HepG2 (cell line): ENCODE data around the gene DYRK2. TPM values are rescaled to one million over a fixed set of nuclear protein-coding genes. Genes with fewer than 3 reads are reported as not detected.

Experiments
- ATAC-seq: fragments of 200-7000 bp; cut with Tn5 transposase; 3 replicates; pipeline ENCODE4 v1.9.1; 2020; ENCODE audit warnings: mild to moderate bottlenecking, moderate library complexity
- BruUV-seq: library from RNA; stranded (reverse); fragments of 400-500 nt; replicated peaks from 2 replicates; lab custom pipeline; 2021; lab: Mats Ljungman, UMichigan
- CTCF ChIA-PET: fragments of 300-600 bp; formaldehyde crosslinking; extraction: SDS; loops from one replicate; lab custom pipeline; 2021; ENCODE audit warnings: low total read pairs, inconsistent platforms, low intra/inter-chr PET ratio; lab: Yijun Ruan, JAX
- POLR2A ChIA-PET: fragments of 350-600 bp; sonication (Branson Sonifier 250); formaldehyde crosslinking; loops from one replicate; lab custom pipeline; 2020; ENCODE audit warnings: antibody characterized with exemption, inconsistent platforms; lab: Yijun Ruan, JAX
- DNase-seq: peaks from one replicate; pipeline ENCODE4 v3.0.0-alpha.2; 2015; ENCODE audit warnings: low spot score
- FAIRE-seq: peaks from 3 replicates; lab custom pipeline; 2011; peaks lifted over from hg19 to GRCh38; lab: Jason Lieb, UNC
- H2AFZ ChIP-seq: one replicate; pipeline ENCODE4 v1.6.1; 2011; ENCODE audit warnings: low read length, inconsistent platforms
- H3K27ac ChIP-seq: fragments of 300-600 bp; 3 replicates; pipeline ENCODE4 v1.8.0; 2011; ENCODE audit warnings: mixed run types, mild to moderate bottlenecking, mixed read lengths, low read length, inconsistent platforms; ENCODE audit not compliant: insufficient read depth; ENCODE audit errors: extremely low read length
- H3K27me3 ChIP-seq, 2 experiments: fragments of 200-600 bp in 1 of 2; 2 replicates in 1 of 2; 3 replicates in 1 of 2; pipeline versions ENCODE4 v1.6.0 to v1.8.0; 2011; ENCODE audit warnings: low read length in 2 of 2, mild to moderate bottlenecking in 2 of 2, moderate library complexity in 2 of 2, inconsistent platforms in 1 of 2; ENCODE audit not compliant: insufficient read depth in 2 of 2, control insufficient read depth in 1 of 2
- H3K36me3 ChIP-seq, 2 experiments: fragments of 200-600 bp in 1 of 2; replicated peaks in 1 of 2; 2 replicates in 1 of 2; 3 replicates in 1 of 2; pipeline versions ENCODE4 v1.5.1 to v1.8.0; 2011; ENCODE audit warnings: low read length in 2 of 2, inconsistent platforms in 1 of 2; ENCODE audit not compliant: insufficient read depth in 2 of 2, control insufficient read depth in 1 of 2
- H3K4me1 ChIP-seq: 2 replicates; pipeline ENCODE4 v1.5.1; 2012; ENCODE audit warnings: low read length, inconsistent platforms; ENCODE audit not compliant: insufficient read depth
- H3K4me2 ChIP-seq: 2 replicates; pipeline ENCODE4 v1.6.0; 2011; ENCODE audit warnings: low read depth, low read length, inconsistent platforms
- H3K4me3 ChIP-seq, 3 experiments: fragments of 200-600 bp in 1 of 3; sonication (generic), shearing (Covaris generic) in 1 of 3; replicated peaks in 1 of 3; 2 replicates each; pipeline ENCODE4 v1.5.1; 2011 to 2016; ENCODE audit warnings: low read length in 3 of 3, inconsistent platforms in 2 of 3, low read depth in 2 of 3, mild to moderate bottlenecking in 2 of 3, control low read depth in 1 of 3, mixed read lengths in 1 of 3; ENCODE audit not compliant: insufficient read depth in 1 of 3
- H3K79me2 ChIP-seq: one replicate; pipeline ENCODE4 v1.6.1; 2011; ENCODE audit warnings: low read length, inconsistent platforms; ENCODE audit not compliant: insufficient read depth
- H3K9ac ChIP-seq: 2 replicates; pipeline ENCODE4 v1.6.0; 2011; ENCODE audit warnings: mild to moderate bottlenecking, low read depth, low read length, inconsistent platforms; ENCODE audit not compliant: insufficient read depth
- H3K9me3 ChIP-seq: 2 replicates; pipeline ENCODE4 v1.5.1; 2012; ENCODE audit warnings: mild to moderate bottlenecking, low read length
- H4K20me1 ChIP-seq: 2 replicates; pipeline ENCODE4 v1.6.0; 2011; ENCODE audit warnings: inconsistent platforms, mild to moderate bottlenecking, low read length, moderate library complexity; ENCODE audit not compliant: insufficient read depth
- CTCF ChIP-seq: sonication (generic); formaldehyde crosslinking; IDR thresholded peaks from 2 replicates; pipeline ENCODE4 v1.5.0; 2020; ENCODE audit warnings: mild to moderate bottlenecking, missing genetic modification reagents, moderate library complexity
- DR1 ChIP-seq: sonication (generic); formaldehyde crosslinking; IDR thresholded peaks from 2 replicates; pipeline ENCODE4 v1.8.0; 2021; ENCODE audit warnings: mild to moderate bottlenecking, missing genetic modification reagents, inconsistent platforms
- IRX3 ChIP-seq: sonication (generic); formaldehyde crosslinking; IDR thresholded peaks from 2 replicates; pipeline ENCODE4 v1.8.1; 2023; ENCODE audit warnings: mild to moderate bottlenecking, low read depth, missing genetic modification reagents, borderline replicate concordance
- PHB2 ChIP-seq: fragments of 450-650 bp; IDR thresholded peaks from 2 replicates; pipeline ENCODE4 v1.6.1; 2018; ENCODE audit not compliant: partially characterized antibody
- PHF5A ChIP-seq: IDR thresholded peaks from one replicate; pipeline ENCODE4 v1.6.1; 2018; ENCODE audit warnings: low read depth, missing genetic modification reagents; ENCODE audit not compliant: unreplicated experiment
- PRMT3 ChIP-seq: sonication (generic); formaldehyde crosslinking; IDR thresholded peaks from 2 replicates; pipeline ENCODE4 v1.8.1; 2022; ENCODE audit warnings: low read depth, mild to moderate bottlenecking, moderate library complexity, missing genetic modification reagents, borderline replicate concordance
- SRY ChIP-seq: sonication (generic); formaldehyde crosslinking; IDR thresholded peaks from 2 replicates; pipeline ENCODE4 v1.8.0; 2022; ENCODE audit warnings: mild to moderate bottlenecking, missing genetic modification reagents
- ZBTB21 ChIP-seq: sonication (generic); formaldehyde crosslinking; IDR thresholded peaks from 2 replicates; pipeline ENCODE4 v1.4.0; 2020; ENCODE audit warnings: missing genetic modification reagents
- ZNF546 ChIP-seq: sonication (generic); formaldehyde crosslinking; conservative IDR thresholded peaks from 2 replicates; pipeline ENCODE4 v1.8.1; 2023; ENCODE audit warnings: mild to moderate bottlenecking, missing genetic modification reagents
- ZNF577 ChIP-seq: sonication (generic); formaldehyde crosslinking; IDR thresholded peaks from 2 replicates; pipeline ENCODE4 v1.4.0; 2020; ENCODE audit warnings: mild to moderate bottlenecking, low read depth, missing genetic modification reagents, borderline replicate concordance
- ZNF850 ChIP-seq: sonication (generic); formaldehyde crosslinking; conservative IDR thresholded peaks from 2 replicates; pipeline ENCODE4 v1.9.0; 2021; ENCODE audit warnings: mild to moderate bottlenecking, missing genetic modification reagents
- ZSCAN29 ChIP-seq: sonication (generic); formaldehyde crosslinking; conservative IDR thresholded peaks from 2 replicates; pipeline ENCODE4 v1.4.0; 2020; ENCODE audit warnings: mild to moderate bottlenecking, missing genetic modification reagents
- ZSCAN30 ChIP-seq: sonication (generic); formaldehyde crosslinking; IDR thresholded peaks from 2 replicates; pipeline ENCODE4 v1.5.0; 2020; ENCODE audit warnings: mild to moderate bottlenecking, missing genetic modification reagents
- WGBS: methylation state at CpG from one replicate; pipeline ENCODE4 v1.1.6; 2017; ENCODE audit warnings: low lambda C conversion rate; 5-methylcytosine and 5-hydroxymethylcytosine counted together
- in situ Hi-C: cut with HindIII; loops from 2 replicates; pipeline ENCODE4 v1.10.0; 2017; ENCODE audit warnings: low pct_unique_long_range_greater_than_20kb; ENCODE audit not compliant: extremely low pct_ligation_motif_present
- intact Hi-C: fragments of 100-400 bp; cut with micrococcal nuclease; formaldehyde crosslinking; loops from one replicate; pipeline ENCODE4 v1.10.0; 2022; ENCODE audit not compliant: unreplicated experiment
- polyA plus RNA-seq, 8 experiments: library from polyadenylated mRNA; depleted of rRNA in 3 of 8; stranded (reverse) in 7 of 8; unstranded in 1 of 8; fragments of >200 nt; fragmentation: Illumina TruSeq in 4 of 8; extraction: Trizol in 4 of 8; gene quantifications; 2 replicates each; pipeline versions ENCODE4 v1.2.1 to v1.2.3, GENCODE V29; 2011 to 2016; ENCODE audit warnings: low read depth in 4 of 8, missing spikeins in 1 of 8, mixed read lengths in 1 of 8; ENCODE audit not compliant: insufficient read depth in 1 of 8
- total RNA-seq, 5 experiments: library from RNA; depleted of rRNA; stranded (reverse); fragments of >200 nt; fragmentation: Illumina TruSeq; extraction: Trizol; gene quantifications; 2 replicates each; pipeline ENCODE4 v1.2.3, GENCODE V29; 2016; ENCODE audit warnings: low read depth in 1 of 5

The DYRK2 gene
- total and polyA plus RNA-seq, 2 of the 13 experiments (the other 11 are each of a cell fraction or from before 2014, with no cell fraction given), result 8.2 to 11.5 TPM

GRCh38 chr12:67662910-67663538 is 14.5 kb downstream of the DYRK2 start:
- no peaks in the 10 kb centered on the region for H3K79me2 ChIP-seq
- H3K9me3 ChIP-seq, result no peaks in the 10 kb centered on the region
- POLR2A ChIA-PET, result no interaction called here
- H4K20me1 ChIP-seq, result no peaks in the 10 kb centered on the region
- H3K4me1 ChIP-seq, result no peaks in the 10 kb centered on the region
- no peak for FAIRE-seq
- no peak overlapping the region for H2AFZ ChIP-seq
- TF ChIP-seq ZNF577 (CRISPR knock-in tag) (no peak), PHB2 (no peak)
- TF ChIP-seq, all 625 proteins: peak for 0
- 95% methylated on average over 3 of the region's 3 CpGs for WGBS
- CTCF ChIA-PET, result no interaction called here
- intact Hi-C loops, result no loop called here
- Histone ChIP-seq H3K4me3 (no peak overlapping the region), H3K27ac (no peak overlapping the region), H3K27me3 (no peaks in the 10 kb centered on the region), H3K9ac (no peak overlapping the region), H3K36me3 (peaks cover 5 to 10% of the 10 kb centered on the region in 2 experiments; a peak in 4 of 5 replicates), H3K4me2 (no peak overlapping the region)
- ATAC-seq (no peak), DNase-seq (no peak)
- in situ Hi-C loops, result no loop called here
- BruUV-seq, result no TSS peak

- Histone ChIP-seq H3K4me3 (no peak overlapping the region), H3K9ac (no peak overlapping the region), H3K27ac (no peak overlapping the region), H3K36me3 (no peaks in the 10 kb centered on the region; a peak in 2 of 5 replicates), H3K4me2 (no peak overlapping the region), H3K9me3 (no peaks in the 10 kb centered on the region), H2AFZ (no peak overlapping the region)
- in situ Hi-C loops (no loop called here), intact Hi-C loops (no loop called here)
- DNase-seq, result no peak
- TF ChIP-seq DR1 (CRISPR knock-in tag), result no peak
- TF ChIP-seq CTCF (CRISPR knock-in tag), result no peak
- TF ChIP-seq SRY (CRISPR knock-in tag), result no peak
- no peak for TF ChIP-seq ZSCAN30 (CRISPR knock-in tag)
- no peak for TF ChIP-seq ZSCAN29 (CRISPR knock-in tag)
- TF ChIP-seq PRMT3 (CRISPR knock-in tag), result no peak
- no peak for TF ChIP-seq PHF5A (CRISPR knock-in tag)
- no peak for TF ChIP-seq ZNF546 (CRISPR knock-in tag)
- no peak for TF ChIP-seq ZBTB21 (CRISPR knock-in tag)
- TF ChIP-seq IRX3 (CRISPR knock-in tag), result no peak
- TF ChIP-seq ZNF850 (CRISPR knock-in tag), result no peak
- TF ChIP-seq, all 625 proteins: peak for 0
- no peak for ATAC-seq
- H4K20me1 ChIP-seq, result no peaks in the 10 kb centered on the region
- no TSS peak for BruUV-seq
- 87% methylated on average over 2 of the region's 2 CpGs for WGBS
- H3K4me1 ChIP-seq, result no peaks in the 10 kb centered on the region
- no peaks in the 10 kb centered on the region for H3K27me3 ChIP-seq
- POLR2A ChIA-PET, result no interaction called here
- CTCF ChIA-PET, result no interaction called here
- no peaks in the 10 kb centered on the region for H3K79me2 ChIP-seq
- FAIRE-seq, result no peak
Observed at GRCh38 chr12:67664171-67664570, 15.6 kb downstream of the DYRK2 start.
